Measurements from ENCODE around the gene NOX4. TPM values are rescaled to one million over a fixed set of nuclear protein-coding genes. Genes with fewer than 3 reads are reported as not detected.
"Not testable (repeated sequence)": the region's sequence is repeated elsewhere in the genome, so short reads cannot be mapped to it uniquely, and the experiment has no call there.

Gene NOX4
- total RNA-seq, 2 donors from 2014 or later, result 2.7 to 6.0 TPM

GRCh38 chr11:89361734-89362133, 129.4 kb downstream of the NOX4 start:
- Histone ChIP-seq H3K4me3 (ENCODE audit: low read length) (no peak overlapping the region), H3K9me3 (ENCODE audit: control insufficient read depth, low read length) (no peaks in the 10 kb centered on the region), H3K9ac (ENCODE audit: extremely low read depth, low read length, poor library complexity, severe bottlenecking) (no peak overlapping the region), H3K27ac (ENCODE audit: low read depth, low read length) (no peak overlapping the region), H3K27me3 (ENCODE audit: control insufficient read depth, insufficient read depth, low read length, poor library complexity, severe bottlenecking) (no peaks in the 10 kb centered on the region), H3K36me3 (ENCODE audit: control insufficient read depth, insufficient read depth, low read length) (no peaks in the 10 kb centered on the region), H3K4me1 (ENCODE audit: control insufficient read depth, insufficient read depth, low read length) (no peaks in the 10 kb centered on the region)
- Mint-ChIP-seq H3K4me3 (no peak overlapping the region), H3K4me1 (peaks cover 23% of the 10 kb centered on the region), H3K27ac (no peak overlapping the region), H3K9me3 (no peaks in the 10 kb centered on the region), H3K27me3 (ENCODE audit: insufficient read depth) (peaks cover 4% of the 10 kb centered on the region), H3K36me3 (ENCODE audit: low read depth) (no peaks in the 10 kb centered on the region)
- WGBS, 2 experiments (ENCODE audit: insufficient coverage in 1 of 2, insufficient read length in 1 of 2), result 91 to 100% methylated on average over 1 to 2 of the region's 2 CpGs
- no peak for DNase-seq
- TF ChIP-seq, protein P1, sequence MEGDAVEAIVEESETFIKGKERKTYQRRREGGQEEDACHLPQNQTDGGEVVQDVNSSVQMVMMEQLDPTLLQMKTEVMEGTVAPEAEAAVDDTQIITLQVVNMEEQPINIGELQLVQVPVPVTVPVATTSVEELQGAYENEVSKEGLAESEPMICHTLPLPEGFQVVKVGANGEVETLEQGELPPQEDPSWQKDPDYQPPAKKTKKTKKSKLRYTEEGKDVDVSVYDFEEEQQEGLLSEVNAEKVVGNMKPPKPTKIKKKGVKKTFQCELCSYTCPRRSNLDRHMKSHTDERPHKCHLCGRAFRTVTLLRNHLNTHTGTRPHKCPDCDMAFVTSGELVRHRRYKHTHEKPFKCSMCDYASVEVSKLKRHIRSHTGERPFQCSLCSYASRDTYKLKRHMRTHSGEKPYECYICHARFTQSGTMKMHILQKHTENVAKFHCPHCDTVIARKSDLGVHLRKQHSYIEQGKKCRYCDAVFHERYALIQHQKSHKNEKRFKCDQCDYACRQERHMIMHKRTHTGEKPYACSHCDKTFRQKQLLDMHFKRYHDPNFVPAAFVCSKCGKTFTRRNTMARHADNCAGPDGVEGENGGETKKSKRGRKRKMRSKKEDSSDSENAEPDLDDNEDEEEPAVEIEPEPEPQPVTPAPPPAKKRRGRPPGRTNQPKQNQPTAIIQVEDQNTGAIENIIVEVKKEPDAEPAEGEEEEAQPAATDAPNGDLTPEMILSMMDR (conservative IDR thresholded peaks at IDR 0.05), result no peak

DNA sequence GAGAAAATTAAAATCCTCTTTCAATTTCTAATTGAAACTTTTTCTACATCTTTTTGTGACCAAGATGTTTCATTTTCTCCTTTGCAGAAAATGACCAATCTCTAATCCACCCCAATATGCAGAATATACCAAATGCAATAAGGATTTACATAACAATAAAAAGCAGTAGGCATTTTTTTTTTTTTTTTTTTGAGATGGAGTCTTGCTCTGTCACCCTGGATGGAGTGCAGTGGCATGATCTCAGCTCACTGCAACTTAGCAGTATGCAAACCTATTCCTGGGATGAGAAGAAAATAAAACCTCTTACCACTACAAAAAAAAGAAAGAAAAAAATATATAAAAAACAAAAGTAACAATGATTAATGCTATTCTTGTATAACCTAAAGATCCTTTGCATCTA, 132.0 kb downstream of the NOX4 start:
- H3K36me3 Mint-ChIP-seq (ENCODE audit: low read depth); H3K4me3 ChIP-seq (ENCODE audit: low read length); DNase-seq; H3K4me1 ChIP-seq (ENCODE audit: control insufficient read depth, insufficient read depth, low read length); H3K27me3 ChIP-seq (ENCODE audit: control insufficient read depth, insufficient read depth, low read length, poor library complexity, severe bottlenecking); H3K9ac ChIP-seq (ENCODE audit: extremely low read depth, low read length, poor library complexity, severe bottlenecking); H3K36me3 ChIP-seq (ENCODE audit: control insufficient read depth, insufficient read depth, low read length); H3K9me3 Mint-ChIP-seq; H3K4me3 Mint-ChIP-seq; H3K9me3 ChIP-seq (ENCODE audit: control insufficient read depth, low read length); H3K27ac ChIP-seq (ENCODE audit: low read depth, low read length); H3K27me3 Mint-ChIP-seq (ENCODE audit: insufficient read depth): not testable (repeated sequence)
- peak overlapping the region; percentile 7 for H3K27ac Mint-ChIP-seq
- peaks cover 19% of the 10 kb centered on the region for H3K4me1 Mint-ChIP-seq

DNA sequence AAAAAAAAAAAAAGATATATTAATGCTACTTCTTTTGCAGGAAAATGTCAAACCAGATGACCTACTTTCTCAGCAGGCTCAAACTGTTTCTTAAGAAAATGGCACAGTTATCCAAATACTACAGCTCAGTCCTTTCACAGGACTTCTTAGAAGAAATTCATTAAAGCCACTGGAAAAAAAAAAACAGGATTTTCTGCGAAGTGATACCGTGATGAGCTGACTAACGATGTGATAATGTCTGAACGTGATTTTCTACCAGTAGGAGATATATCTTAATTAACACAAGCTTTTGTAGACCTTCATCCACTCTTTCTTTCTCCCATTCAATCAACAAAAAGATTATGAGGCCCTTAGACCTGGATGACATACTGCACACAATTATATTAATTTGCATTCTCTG, 132.4 kb downstream of the NOX4 start:
- TF ChIP-seq, protein P1 (conservative IDR thresholded peaks at IDR 0.05), result no peak
- Mint-ChIP-seq H3K4me3 (no peak overlapping the region), H3K36me3 (ENCODE audit: low read depth) (no peaks in the 10 kb centered on the region), H3K9me3 (no peaks in the 10 kb centered on the region), H3K4me1 (peaks cover 19% of the 10 kb centered on the region), H3K27me3 (ENCODE audit: insufficient read depth) (peaks cover 4% of the 10 kb centered on the region), H3K27ac (peak overlapping the region; percentile 7)
- H3K9ac ChIP-seq (ENCODE audit: extremely low read depth, low read length, poor library complexity, severe bottlenecking), result no peak overlapping the region
- H3K4me3 ChIP-seq (ENCODE audit: low read length), result no peak overlapping the region
- no peaks in the 10 kb centered on the region for H3K9me3 ChIP-seq (ENCODE audit: control insufficient read depth, low read length)
- no peak for DNase-seq
- no peak overlapping the region for H3K27ac ChIP-seq (ENCODE audit: low read depth, low read length)
- 29 to 62% methylated on average over 3 to 4 of the region's 4 CpGs for WGBS, 2 experiments (ENCODE audit: insufficient coverage in 1 of 2, insufficient read length in 1 of 2)
- H3K36me3 ChIP-seq (ENCODE audit: control insufficient read depth, insufficient read depth, low read length), result no peaks in the 10 kb centered on the region
- H3K27me3 ChIP-seq (ENCODE audit: control insufficient read depth, insufficient read depth, low read length, poor library complexity, severe bottlenecking), result no peaks in the 10 kb centered on the region
- no peaks in the 10 kb centered on the region for H3K4me1 ChIP-seq (ENCODE audit: control insufficient read depth, insufficient read depth, low read length)

DNA sequence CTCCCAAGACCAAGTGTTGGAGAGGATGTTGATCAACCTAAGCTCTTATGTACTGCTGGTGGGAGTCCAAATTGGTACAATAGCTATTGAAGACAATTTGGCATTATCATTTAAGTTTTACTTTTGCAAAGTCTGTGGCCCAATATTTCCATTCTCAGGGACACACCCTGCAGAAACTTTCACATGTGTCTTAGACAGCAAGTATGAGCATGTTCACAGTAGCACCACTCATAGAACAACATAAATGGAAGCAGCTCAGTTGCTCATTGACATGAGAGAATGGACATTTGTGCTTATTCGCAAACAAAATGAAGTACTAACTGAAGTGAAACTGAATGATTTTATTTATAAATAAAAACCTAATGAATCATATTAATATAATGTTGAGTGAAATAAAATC, 135.5 kb downstream of the NOX4 start:
- no peak overlapping the region for H3K27ac ChIP-seq (ENCODE audit: low read depth, low read length)
- Mint-ChIP-seq H3K4me3 (no peak overlapping the region), H3K27me3 (ENCODE audit: insufficient read depth) (peaks cover 1% of the 10 kb centered on the region), H3K4me1 (peaks cover 18% of the 10 kb centered on the region), H3K9me3 (no peaks in the 10 kb centered on the region), H3K36me3 (ENCODE audit: low read depth) (peaks cover 4% of the 10 kb centered on the region), H3K27ac (no peak overlapping the region)
- no peak for DNase-seq
- H3K36me3 ChIP-seq (ENCODE audit: control insufficient read depth, insufficient read depth, low read length), result no peaks in the 10 kb centered on the region
- no peaks in the 10 kb centered on the region for H3K4me1 ChIP-seq (ENCODE audit: control insufficient read depth, insufficient read depth, low read length)
- 100% methylated on average over 1 of the region's 1 CpG; no CpG with 5 or more reads in 1 of the 2 experiments for WGBS, 2 experiments (ENCODE audit: insufficient coverage in 1 of 2, insufficient read length in 1 of 2)
- H3K9me3 ChIP-seq (ENCODE audit: control insufficient read depth, low read length), result no peaks in the 10 kb centered on the region
- no peak overlapping the region for H3K9ac ChIP-seq (ENCODE audit: extremely low read depth, low read length, poor library complexity, severe bottlenecking)
- TF ChIP-seq, protein P1 (conservative IDR thresholded peaks at IDR 0.05), result no peak
- H3K4me3 ChIP-seq (ENCODE audit: low read length), result no peak overlapping the region
- no peaks in the 10 kb centered on the region for H3K27me3 ChIP-seq (ENCODE audit: control insufficient read depth, insufficient read depth, low read length, poor library complexity, severe bottlenecking)

- not testable (repeated sequence) for H3K9me3 Mint-ChIP-seq; H3K27me3 Mint-ChIP-seq (ENCODE audit: insufficient read depth); H3K36me3 ChIP-seq (ENCODE audit: control insufficient read depth, insufficient read depth, low read length); H3K9me3 ChIP-seq (ENCODE audit: control insufficient read depth, low read length); H3K4me1 Mint-ChIP-seq; H3K27me3 ChIP-seq (ENCODE audit: control insufficient read depth, insufficient read depth, low read length, poor library complexity, severe bottlenecking); H3K36me3 Mint-ChIP-seq (ENCODE audit: low read depth); H3K4me3 Mint-ChIP-seq; H3K27ac ChIP-seq (ENCODE audit: low read depth, low read length); H3K9ac ChIP-seq (ENCODE audit: extremely low read depth, low read length, poor library complexity, severe bottlenecking); H3K4me3 ChIP-seq (ENCODE audit: low read length); H3K27ac Mint-ChIP-seq; H3K4me1 ChIP-seq (ENCODE audit: control insufficient read depth, insufficient read depth, low read length); DNase-seq
- WGBS, 2 experiments (ENCODE audit: insufficient coverage in 1 of 2, insufficient read length in 1 of 2), result 96% methylated on average over 2 of the region's 2 CpGs; no CpG with 5 or more reads in 1 of the 2 experiments
Measured at GRCh38 chr11:89354513-89354912, 136.7 kb downstream of the NOX4 start.

All from endodermal cell (in vitro differentiated cells).